ENCODE data around the gene TCP1. TPM values are rescaled to one million over a fixed set of nuclear protein-coding genes. Genes with fewer than 3 reads are reported as not detected.

Gene TCP1
- total and polyA plus RNA-seq, 2 of the 13 experiments (the other 11 are each of a cell fraction or from before 2014, with no cell fraction given) = 116 to 553 TPM

DNA sequence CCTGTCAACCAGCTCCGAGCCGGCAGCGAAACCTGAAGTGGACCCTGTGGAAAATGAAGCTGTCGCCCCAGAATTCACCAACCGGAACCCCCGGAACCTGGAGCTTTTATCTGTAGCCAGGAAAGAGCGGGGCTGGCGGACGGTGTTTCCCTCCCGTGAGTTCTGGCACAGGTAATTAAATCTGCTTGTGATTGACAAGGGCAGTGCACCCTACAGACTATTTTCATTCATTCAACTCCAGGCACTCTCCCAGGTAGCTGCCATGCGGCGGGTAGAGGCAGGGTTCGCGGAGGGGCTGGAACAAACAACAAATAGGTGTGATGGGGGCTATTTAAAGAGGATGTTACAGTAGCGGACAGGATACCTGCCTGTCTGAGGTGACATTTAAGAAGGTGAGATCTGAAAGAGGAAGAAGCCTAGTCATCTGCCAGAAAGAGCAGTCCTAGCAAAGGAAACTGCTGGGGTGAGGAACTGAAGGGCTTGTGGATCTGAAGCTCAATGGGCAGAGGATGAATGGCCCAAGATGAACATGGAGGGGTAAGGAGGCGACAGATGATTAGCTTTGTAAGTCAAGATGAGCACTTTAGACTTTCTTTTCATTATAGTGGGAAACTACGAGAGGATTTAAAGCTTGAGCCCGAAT lies 1.7 kb upstream of the TCP1 start (continued):
- TF ChIP-seq, protein P1, sequence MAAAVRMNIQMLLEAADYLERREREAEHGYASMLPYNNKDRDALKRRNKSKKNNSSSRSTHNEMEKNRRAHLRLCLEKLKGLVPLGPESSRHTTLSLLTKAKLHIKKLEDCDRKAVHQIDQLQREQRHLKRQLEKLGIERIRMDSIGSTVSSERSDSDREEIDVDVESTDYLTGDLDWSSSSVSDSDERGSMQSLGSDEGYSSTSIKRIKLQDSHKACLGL (CRISPR knock-in tag; IDR thresholded peaks at IDR 0.05) = peak; percentile 10; the same call in 1 of the 2 replicates
- TF ChIP-seq, protein P2, sequence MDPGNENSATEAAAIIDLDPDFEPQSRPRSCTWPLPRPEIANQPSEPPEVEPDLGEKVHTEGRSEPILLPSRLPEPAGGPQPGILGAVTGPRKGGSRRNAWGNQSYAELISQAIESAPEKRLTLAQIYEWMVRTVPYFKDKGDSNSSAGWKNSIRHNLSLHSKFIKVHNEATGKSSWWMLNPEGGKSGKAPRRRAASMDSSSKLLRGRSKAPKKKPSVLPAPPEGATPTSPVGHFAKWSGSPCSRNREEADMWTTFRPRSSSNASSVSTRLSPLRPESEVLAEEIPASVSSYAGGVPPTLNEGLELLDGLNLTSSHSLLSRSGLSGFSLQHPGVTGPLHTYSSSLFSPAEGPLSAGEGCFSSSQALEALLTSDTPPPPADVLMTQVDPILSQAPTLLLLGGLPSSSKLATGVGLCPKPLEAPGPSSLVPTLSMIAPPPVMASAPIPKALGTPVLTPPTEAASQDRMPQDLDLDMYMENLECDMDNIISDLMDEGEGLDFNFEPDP (CRISPR knock-in tag; conservative IDR thresholded peaks at IDR 0.05) = 0 out of 2 replicates have a peak, but pooled peaks have one; percentile 84
- TF ChIP-seq, protein P3, sequence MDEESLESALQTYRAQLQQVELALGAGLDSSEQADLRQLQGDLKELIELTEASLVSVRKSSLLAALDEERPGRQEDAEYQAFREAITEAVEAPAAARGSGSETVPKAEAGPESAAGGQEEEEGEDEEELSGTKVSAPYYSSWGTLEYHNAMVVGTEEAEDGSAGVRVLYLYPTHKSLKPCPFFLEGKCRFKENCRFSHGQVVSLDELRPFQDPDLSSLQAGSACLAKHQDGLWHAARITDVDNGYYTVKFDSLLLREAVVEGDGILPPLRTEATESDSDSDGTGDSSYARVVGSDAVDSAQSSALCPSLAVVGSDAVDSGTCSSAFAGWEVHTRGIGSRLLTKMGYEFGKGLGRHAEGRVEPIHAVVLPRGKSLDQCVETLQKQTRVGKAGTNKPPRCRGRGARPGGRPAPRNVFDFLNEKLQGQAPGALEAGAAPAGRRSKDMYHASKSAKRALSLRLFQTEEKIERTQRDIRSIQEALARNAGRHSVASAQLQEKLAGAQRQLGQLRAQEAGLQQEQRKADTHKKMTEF (CRISPR knock-in tag; IDR thresholded peaks at IDR 0.05) = 0 out of 2 replicates have a peak, but pooled peaks have one; percentile 4
- peak; percentile 66; the same call in 1 of the 2 replicates for TF ChIP-seq AKAP8 (CRISPR knock-in tag; IDR thresholded peaks at IDR 0.05)
- no peak for TF ChIP-seq DR1 (CRISPR knock-in tag; IDR thresholded peaks at IDR 0.05)
- TF ChIP-seq TBX2 (CRISPR knock-in tag; IDR thresholded peaks at IDR 0.05; ENCODE audit: borderline replicate concordance) = peak; percentile 10; the same call in 1 of the 2 replicates
- TF ChIP-seq ZNF652 (CRISPR knock-in tag; IDR thresholded peaks at IDR 0.05; ENCODE audit: borderline replicate concordance, low read depth) = no peak
- TF ChIP-seq, protein P4, sequence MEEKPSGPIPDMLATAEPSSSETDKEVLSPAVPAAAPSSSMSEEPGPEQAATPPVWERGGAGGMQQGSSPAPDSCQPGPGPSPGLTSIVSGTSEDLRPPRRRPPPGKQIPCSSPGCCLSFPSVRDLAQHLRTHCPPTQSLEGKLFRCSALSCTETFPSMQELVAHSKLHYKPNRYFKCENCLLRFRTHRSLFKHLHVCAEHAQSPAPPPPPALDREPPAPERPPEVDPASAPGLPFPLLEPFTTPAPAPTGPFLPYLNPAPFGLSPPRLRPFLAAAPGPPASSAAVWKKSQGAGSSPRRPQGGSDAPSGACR (CRISPR knock-in tag; IDR thresholded peaks at IDR 0.05) = 0 out of 2 replicates have a peak, but pooled peaks have one; percentile 47
- TF ChIP-seq NCOA1 (CRISPR knock-in tag; IDR thresholded peaks at IDR 0.05) = peak; percentile 76
- TF ChIP-seq KLF6 (CRISPR knock-in tag; IDR thresholded peaks at IDR 0.05) = 0 out of 2 replicates have a peak, but pooled peaks have one; percentile 37
- peak; percentile 56; the same call in 1 of the 2 replicates for TF ChIP-seq FOXC1 (CRISPR knock-in tag; IDR thresholded peaks at IDR 0.05; ENCODE audit: borderline replicate concordance)
- TF ChIP-seq, protein P5, sequence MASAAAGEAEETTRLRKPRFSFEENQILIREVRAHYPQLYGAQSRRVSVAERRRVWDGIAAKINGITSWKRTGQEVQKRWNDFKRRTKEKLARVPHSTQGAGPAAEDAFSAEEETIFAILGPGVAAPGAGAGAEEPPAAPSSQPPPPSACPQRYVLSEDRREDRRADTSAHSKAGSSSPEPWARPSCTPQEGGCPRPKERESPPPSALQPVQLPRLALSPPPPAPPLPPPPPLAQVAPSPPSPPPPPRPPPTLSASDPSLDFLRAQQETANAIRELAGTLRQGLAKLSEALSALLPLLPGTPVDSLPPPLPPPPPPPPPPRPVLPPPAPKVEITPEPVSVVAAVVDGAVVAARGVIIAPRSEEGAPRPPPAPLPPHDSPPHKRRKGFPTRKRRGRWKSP (CRISPR knock-in tag; IDR thresholded peaks at IDR 0.05) = 0 out of 2 replicates have a peak, but pooled peaks have one; percentile 1
- TF ChIP-seq, protein P6, sequence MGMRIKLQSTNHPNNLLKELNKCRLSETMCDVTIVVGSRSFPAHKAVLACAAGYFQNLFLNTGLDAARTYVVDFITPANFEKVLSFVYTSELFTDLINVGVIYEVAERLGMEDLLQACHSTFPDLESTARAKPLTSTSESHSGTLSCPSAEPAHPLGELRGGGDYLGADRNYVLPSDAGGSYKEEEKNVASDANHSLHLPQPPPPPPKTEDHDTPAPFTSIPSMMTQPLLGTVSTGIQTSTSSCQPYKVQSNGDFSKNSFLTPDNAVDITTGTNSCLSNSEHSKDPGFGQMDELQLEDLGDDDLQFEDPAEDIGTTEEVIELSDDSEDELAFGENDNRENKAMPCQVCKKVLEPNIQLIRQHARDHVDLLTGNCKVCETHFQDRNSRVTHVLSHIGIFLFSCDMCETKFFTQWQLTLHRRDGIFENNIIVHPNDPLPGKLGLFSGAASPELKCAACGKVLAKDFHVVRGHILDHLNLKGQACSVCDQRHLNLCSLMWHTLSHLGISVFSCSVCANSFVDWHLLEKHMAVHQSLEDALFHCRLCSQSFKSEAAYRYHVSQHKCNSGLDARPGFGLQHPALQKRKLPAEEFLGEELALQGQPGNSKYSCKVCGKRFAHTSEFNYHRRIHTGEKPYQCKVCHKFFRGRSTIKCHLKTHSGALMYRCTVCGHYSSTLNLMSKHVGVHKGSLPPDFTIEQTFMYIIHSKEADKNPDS (CRISPR knock-in tag; IDR thresholded peaks at IDR 0.05) = 0 out of 2 replicates have a peak, but pooled peaks have one; percentile 34
- no peak for TF ChIP-seq LCORL (IDR thresholded peaks at IDR 0.05)
- peak; percentile 45; the same call in 1 of the 2 replicates for TF ChIP-seq LCORL (CRISPR knock-in tag; IDR thresholded peaks at IDR 0.05)
- TF ChIP-seq ZC3H4 (CRISPR knock-in tag; IDR thresholded peaks at IDR 0.05; ENCODE audit: borderline replicate concordance) = no peak
- TF ChIP-seq ZNF30 (CRISPR knock-in tag; IDR thresholded peaks at IDR 0.05) = 0 out of 2 replicates have a peak, but pooled peaks have one; percentile 47
- TF ChIP-seq MED13 (CRISPR knock-in tag; IDR thresholded peaks at IDR 0.05) = no peak
- no peak for TF ChIP-seq MAZ (IDR thresholded peaks at IDR 0.05; ENCODE audit: borderline replicate concordance, low read depth, low read length)
- no peak for TF ChIP-seq MAZ (CRISPR knock-in tag; IDR thresholded peaks at IDR 0.05; ENCODE audit: low read depth)

All from HepG2 (cell line).